ENCODE data around the gene CELF2.

- TF ChIP-seq CTCF (IDR thresholded peaks at IDR 0.05; ENCODE audit: low read depth, low read length, poor library complexity, severe bottlenecking) (no peak), EZH2phosphoT487 (IDR thresholded peaks at IDR 0.05; ENCODE audit: borderline replicate concordance, low read length) (no peak)
Observed at GRCh38 chr10:11011984-11012383, 5.7 kb upstream of the CELF2 start.

Measured in DOHH2 (cell line).